ENCODE data around the gene NLN.

The NLN gene

DNA sequence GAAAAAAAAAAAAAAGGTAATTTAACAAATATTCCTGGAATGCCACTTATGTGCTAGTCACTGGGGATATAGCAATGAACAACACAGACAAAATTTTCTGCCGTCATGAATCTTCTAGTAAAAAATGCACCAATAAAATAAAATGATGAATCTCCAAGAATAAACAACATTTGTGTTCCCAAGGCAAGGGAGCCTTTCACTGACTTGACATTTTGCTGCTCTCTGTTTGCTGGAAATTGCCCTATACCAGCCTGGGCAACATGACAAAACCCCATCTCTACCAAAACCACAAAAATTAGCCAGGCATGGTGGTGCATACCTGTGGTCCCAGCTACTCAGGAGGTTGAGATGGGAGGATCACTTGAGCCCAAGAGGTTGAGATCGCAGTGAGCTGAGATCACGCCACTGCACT lies 139.8 kb downstream of the NLN start:
- Histone ChIP-seq H3K4me1 (ENCODE audit: control insufficient read depth in 1 of 2, insufficient read depth in 1 of 2, low read depth in 1 of 2, low read length in 1 of 2) (peaks cover 12% of the 10 kb centered on the region in 2 experiments), H3K27me3 (no peaks in the 10 kb centered on the region), H3K9me3 (no peaks in the 10 kb centered on the region), H3K27ac (no peak overlapping the region), H3K4me3 (ENCODE audit: low read depth in 1 of 2, low read length in 1 of 2) (no peak overlapping the region), H3K36me3 (no peaks in the 10 kb centered on the region)
- TF ChIP-seq, protein P1, sequence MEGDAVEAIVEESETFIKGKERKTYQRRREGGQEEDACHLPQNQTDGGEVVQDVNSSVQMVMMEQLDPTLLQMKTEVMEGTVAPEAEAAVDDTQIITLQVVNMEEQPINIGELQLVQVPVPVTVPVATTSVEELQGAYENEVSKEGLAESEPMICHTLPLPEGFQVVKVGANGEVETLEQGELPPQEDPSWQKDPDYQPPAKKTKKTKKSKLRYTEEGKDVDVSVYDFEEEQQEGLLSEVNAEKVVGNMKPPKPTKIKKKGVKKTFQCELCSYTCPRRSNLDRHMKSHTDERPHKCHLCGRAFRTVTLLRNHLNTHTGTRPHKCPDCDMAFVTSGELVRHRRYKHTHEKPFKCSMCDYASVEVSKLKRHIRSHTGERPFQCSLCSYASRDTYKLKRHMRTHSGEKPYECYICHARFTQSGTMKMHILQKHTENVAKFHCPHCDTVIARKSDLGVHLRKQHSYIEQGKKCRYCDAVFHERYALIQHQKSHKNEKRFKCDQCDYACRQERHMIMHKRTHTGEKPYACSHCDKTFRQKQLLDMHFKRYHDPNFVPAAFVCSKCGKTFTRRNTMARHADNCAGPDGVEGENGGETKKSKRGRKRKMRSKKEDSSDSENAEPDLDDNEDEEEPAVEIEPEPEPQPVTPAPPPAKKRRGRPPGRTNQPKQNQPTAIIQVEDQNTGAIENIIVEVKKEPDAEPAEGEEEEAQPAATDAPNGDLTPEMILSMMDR (IDR thresholded peaks at IDR 0.05), result no peak

DNA sequence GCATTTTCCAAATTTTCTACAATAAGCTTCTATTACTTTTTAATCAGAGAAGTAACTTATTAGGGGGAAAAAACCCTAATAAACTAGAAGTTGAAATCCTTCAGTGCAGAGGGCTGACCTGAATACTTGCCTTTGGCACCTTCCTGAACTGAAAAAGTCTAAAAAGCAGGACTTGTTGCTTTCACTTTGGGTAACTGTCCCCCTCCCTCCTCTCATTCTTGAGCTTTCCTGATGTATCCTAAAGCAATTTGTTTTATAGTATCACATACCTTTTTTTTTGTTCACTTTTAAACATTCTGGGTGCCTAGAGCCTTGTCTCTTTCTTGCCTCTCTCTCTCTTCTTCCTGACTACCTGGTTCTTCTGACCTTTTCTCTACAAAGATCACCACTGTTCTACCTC lies 140.4 kb downstream of the NLN start:
- Histone ChIP-seq H3K36me3 (no peaks in the 10 kb centered on the region), H3K9me3 (no peaks in the 10 kb centered on the region), H3K27me3 (no peaks in the 10 kb centered on the region), H3K4me1 (ENCODE audit: control insufficient read depth in 1 of 2, insufficient read depth in 1 of 2, low read depth in 1 of 2, low read length in 1 of 2) (peaks cover 12% of the 10 kb centered on the region in 2 experiments), H3K4me3 (ENCODE audit: low read depth in 1 of 2, low read length in 1 of 2) (no peak overlapping the region), H3K27ac (no peak overlapping the region)
- TF ChIP-seq, protein P1 (IDR thresholded peaks at IDR 0.05), result no peak

DNA sequence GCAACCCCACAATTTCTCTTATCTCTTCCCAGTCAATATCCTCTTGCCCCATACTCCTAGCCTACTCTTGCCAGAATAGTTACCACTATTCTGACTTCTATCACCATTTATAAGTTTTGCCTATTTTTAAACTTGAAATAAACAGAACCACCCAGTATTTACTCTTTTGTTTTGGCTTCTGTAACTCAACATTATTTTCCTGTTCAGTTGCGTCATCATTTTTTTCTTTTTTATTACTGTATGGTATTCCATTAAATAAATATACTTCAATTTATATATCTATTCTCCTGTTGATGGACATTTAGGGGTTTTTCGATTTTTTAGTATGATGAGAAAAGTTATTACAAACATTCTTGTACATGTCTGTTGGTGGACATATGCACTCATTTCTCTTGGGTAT lies 141.7 kb downstream of the NLN start:
- no peak overlapping the region for H3K4me3 ChIP-seq (ENCODE audit: low read depth in 1 of 2, low read length in 1 of 2)
- no peaks in the 10 kb centered on the region for H3K27me3 ChIP-seq
- TF ChIP-seq, protein P1 (IDR thresholded peaks at IDR 0.05), result no peak
- H3K4me1 ChIP-seq (ENCODE audit: control insufficient read depth in 1 of 2, insufficient read depth in 1 of 2, low read depth in 1 of 2, low read length in 1 of 2), result peaks cover under 1% of the 10 kb centered on the region in 2 experiments
- H3K9me3 ChIP-seq, result no peaks in the 10 kb centered on the region
- no peak overlapping the region for H3K27ac ChIP-seq
- no peaks in the 10 kb centered on the region for H3K36me3 ChIP-seq

DNA sequence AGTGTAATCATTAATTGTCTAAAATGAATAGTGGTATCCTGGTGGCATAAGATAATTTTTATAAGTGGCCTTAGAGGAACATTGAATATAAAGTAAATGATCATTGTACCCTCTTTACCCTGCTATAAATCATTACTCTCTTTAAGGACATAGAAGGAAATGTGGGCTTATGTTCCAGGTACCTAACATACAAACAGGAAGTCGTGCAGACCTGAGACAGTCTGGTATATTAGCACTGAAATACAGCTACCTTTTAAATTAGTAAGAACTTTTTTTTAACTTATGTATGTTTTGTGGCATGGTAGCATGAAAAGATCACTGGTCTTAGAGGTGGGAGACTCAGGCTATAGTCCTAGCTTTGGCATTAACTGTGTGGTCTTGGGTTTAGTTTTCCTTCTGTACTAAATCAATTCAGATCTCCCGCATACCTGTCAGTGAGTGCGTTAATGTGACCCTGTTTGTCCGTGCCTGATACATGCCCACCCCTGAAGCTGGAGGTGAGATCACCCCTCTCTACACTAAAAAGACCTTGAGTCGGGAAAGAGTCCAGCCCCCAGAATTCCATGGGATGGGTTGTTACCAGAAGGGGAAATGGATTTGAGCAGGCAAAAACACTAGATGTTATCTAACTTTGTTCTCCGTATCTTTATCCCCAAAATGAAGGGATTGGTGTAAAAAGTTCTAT lies 145.0 kb downstream of the NLN start:
- Histone ChIP-seq H3K27ac (no peak overlapping the region), H3K4me3 (ENCODE audit: low read depth in 1 of 2, low read length in 1 of 2) (no peak overlapping the region), H3K4me1 (ENCODE audit: control insufficient read depth in 1 of 2, insufficient read depth in 1 of 2, low read depth in 1 of 2, low read length in 1 of 2) (no peaks in the 10 kb centered on the region), H3K36me3 (no peaks in the 10 kb centered on the region), H3K9me3 (no peaks in the 10 kb centered on the region), H3K27me3 (no peaks in the 10 kb centered on the region)
- TF ChIP-seq, protein P1 (IDR thresholded peaks at IDR 0.05), result no peak

DNA sequence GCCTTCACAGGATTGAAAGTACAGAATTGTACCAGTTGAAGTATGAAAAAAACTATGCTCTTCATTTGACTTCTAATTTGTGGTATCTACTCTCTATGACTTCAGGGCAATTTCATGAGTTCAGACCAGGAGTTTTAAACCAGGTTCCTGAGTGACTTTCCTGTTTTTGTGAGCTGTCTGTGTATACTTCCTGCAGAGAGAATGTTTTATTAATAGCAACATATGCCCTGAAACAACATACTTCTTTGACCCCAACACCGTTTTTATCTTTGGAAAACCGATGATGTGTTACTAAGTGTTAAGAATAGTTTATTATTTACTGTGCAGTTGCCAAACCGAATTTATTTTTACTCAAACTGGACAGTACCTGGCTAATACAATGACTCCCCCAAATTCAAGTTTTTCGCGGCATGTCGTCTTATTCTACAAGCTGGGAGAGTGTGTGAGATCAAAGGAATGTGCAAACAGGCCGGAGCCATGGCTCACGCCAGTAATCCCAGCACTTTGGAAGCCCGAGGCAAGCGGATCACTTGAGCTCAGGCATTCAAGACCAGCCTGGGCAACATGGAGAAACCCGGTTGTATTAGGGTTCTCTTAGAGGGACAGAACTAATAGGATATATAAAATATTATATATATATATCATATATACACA lies 145.7 kb downstream of the NLN start:
- Histone ChIP-seq H3K36me3 (no peaks in the 10 kb centered on the region), H3K27ac (no peak overlapping the region), H3K9me3 (no peaks in the 10 kb centered on the region), H3K27me3 (no peaks in the 10 kb centered on the region), H3K4me1 (ENCODE audit: control insufficient read depth in 1 of 2, insufficient read depth in 1 of 2, low read depth in 1 of 2, low read length in 1 of 2) (no peaks in the 10 kb centered on the region), H3K4me3 (ENCODE audit: low read depth in 1 of 2, low read length in 1 of 2) (no peak overlapping the region)
- TF ChIP-seq, protein P1 (IDR thresholded peaks at IDR 0.05), result no peak

All from neutrophil (primary cell).